HCT116 (cell line): ENCODE measurements around the gene HYAL2. TPM values are rescaled to one million over a fixed set of nuclear protein-coding genes. Genes with fewer than 3 reads are reported as not detected.

Source experiments
- ATAC-seq: fragments of 200-7000 bp; cut with Tn5 transposase; 2 replicates; pipeline ENCODE4 v1.9.1; 2020; ENCODE audit warnings: mild to moderate bottlenecking, moderate library complexity
- BruUV-seq: library from RNA; stranded (reverse); fragments of 400-500 nt; replicated peaks from 2 replicates; lab custom pipeline; 2021; lab: Mats Ljungman, UMichigan
- CTCF ChIA-PET: fragments of 300-600 bp; sonication (Branson Sonifier 250); formaldehyde crosslinking; loops from one replicate; lab custom pipeline; 2021; ENCODE audit warnings: antibody characterized with exemption; lab: Charles Lee
- POLR2A ChIA-PET: fragments of 300-600, 350-600 bp; sonication (Branson Sonifier 250); formaldehyde crosslinking; loops from one replicate; lab custom pipeline; 2021; ENCODE audit warnings: antibody characterized with exemption; lab: Charles Lee
- RAD21 ChIA-PET, 2 experiments: fragments of 300-600 bp; sonication (Branson Sonifier 250); formaldehyde crosslinking; loops; one replicate each; lab custom pipeline; 2023; ENCODE audit warnings: low total read pairs in 2 of 2; ENCODE audit not compliant: uncharacterized antibody in 2 of 2, unreplicated experiment in 2 of 2, low non-redundant PET in 1 of 2; lab: Charles Lee
- DNase-seq: peaks from one replicate; pipeline ENCODE4 v3.0.0-alpha.2; 2010; ENCODE audit warnings: low read depth, low spot score
- H2AFZ ChIP-seq: fragments of 200-600 bp; shearing (Covaris generic), sonication (generic); 2 replicates; pipeline ENCODE4 v1.6.1; 2017; ENCODE audit warnings: low read depth, mixed run types, mixed read lengths, antibody characterized with exemption, low read length; ENCODE audit not compliant: poor library complexity, severe bottlenecking
- H3K27ac ChIP-seq: 2 replicates; pipeline ENCODE4 v1.5.1; 2012; ENCODE audit warnings: low read depth, low read length
- H3K27me3 ChIP-seq: fragments of 200-600 bp; sonication (generic); 2 replicates; pipeline ENCODE4 v1.6.1; 2016; ENCODE audit warnings: mixed run types, low read length, mixed read lengths; ENCODE audit not compliant: insufficient read depth
- H3K36me3 ChIP-seq, 2 experiments: fragments of 200-500 bp in 1 of 2; fragments of 200-600 bp in 1 of 2; sonication (Bioruptor generic) in 1 of 2; sonication (generic) in 1 of 2; 2 replicates each; pipeline versions ENCODE4 v1.5.1 to v1.6.1; 2014 to 2016; ENCODE audit warnings: low read length in 2 of 2, inconsistent platforms in 1 of 2, mixed read lengths in 1 of 2, mixed run types in 1 of 2; ENCODE audit not compliant: insufficient read depth in 2 of 2, control insufficient read depth in 1 of 2
- H3K4me1 ChIP-seq, 2 experiments: fragments of 200-600 bp in 1 of 2; sonication (generic) in 1 of 2; 2 replicates each; pipeline versions ENCODE4 v1.5.1 to v1.6.1; 2012 to 2017; ENCODE audit warnings: low read length in 2 of 2, inconsistent platforms in 1 of 2, mild to moderate bottlenecking in 1 of 2, mixed read lengths in 1 of 2, mixed run types in 1 of 2, moderate library complexity in 1 of 2; ENCODE audit not compliant: insufficient read depth in 2 of 2, control insufficient read depth in 1 of 2
- H3K4me2 ChIP-seq: fragments of 200-600 bp; sonication (generic); 2 replicates; pipeline ENCODE4 v1.6.1; 2017; ENCODE audit warnings: mixed run types, low read length, mixed read lengths
- H3K4me3 ChIP-seq, 2 experiments: fragments of 200-600 bp in 1 of 2; sonication (generic) in 1 of 2; replicated peaks in 1 of 2; 2 replicates each; pipeline ENCODE4 v1.5.1; 2011 to 2016; ENCODE audit warnings: low read length in 2 of 2, control low read depth in 1 of 2, low read depth in 1 of 2, mild to moderate bottlenecking in 1 of 2, mixed read lengths in 1 of 2, mixed run types in 1 of 2
- H3K79me2 ChIP-seq: fragments of 200-600 bp; sonication (generic); 2 replicates; pipeline ENCODE4 v1.6.1; 2017; ENCODE audit warnings: mild to moderate bottlenecking, mixed run types, low read length, moderate library complexity, mixed read lengths; ENCODE audit not compliant: insufficient read depth
- H3K9ac ChIP-seq: fragments of 200-600 bp; sonication (generic); 2 replicates; pipeline ENCODE4 v1.6.1; 2016; ENCODE audit warnings: low read length, mixed read lengths
- H3K9me2 ChIP-seq: fragments of 200-600 bp; sonication (generic), shearing (Covaris generic); 2 replicates; pipeline ENCODE4 v1.6.1; 2017; ENCODE audit warnings: mixed run types, mild to moderate bottlenecking, moderate library complexity; ENCODE audit not compliant: insufficient read depth
- H3K9me3 ChIP-seq, 2 experiments: fragments of 200-500 bp in 1 of 2; fragments of 200-600 bp in 1 of 2; sonication (Bioruptor generic) in 1 of 2; sonication (generic) in 1 of 2; 2 replicates each; pipeline ENCODE4 v1.6.1; 2014 to 2017; ENCODE audit warnings: low read length in 2 of 2, mixed read lengths in 2 of 2, inconsistent platforms in 1 of 2, low read depth in 1 of 2, mild to moderate bottlenecking in 1 of 2, mixed run types in 1 of 2, moderate library complexity in 1 of 2; ENCODE audit not compliant: control insufficient read depth in 1 of 2, insufficient read depth in 1 of 2
- H4K20me1 ChIP-seq: fragments of 200-600 bp; sonication (generic), shearing (Covaris generic); 2 replicates; pipeline ENCODE4 v1.6.1; 2017; ENCODE audit warnings: mixed run types, mild to moderate bottlenecking, moderate library complexity; ENCODE audit not compliant: insufficient read depth
- CBX3 ChIP-seq: IDR thresholded peaks from 2 replicates; pipeline ENCODE4 v1.6.1; 2012; ENCODE audit warnings: low read depth
- EZH2 ChIP-seq: fragments of 200-600 bp; sonication (generic); IDR thresholded peaks from 2 replicates; pipeline ENCODE4 v1.6.1; 2017; ENCODE audit warnings: antibody characterized with exemption, mixed run types
- EZH2phosphoT487 ChIP-seq: fragments of 200-600 bp; IDR thresholded peaks from 2 replicates; pipeline ENCODE4 v1.6.1; 2018; ENCODE audit warnings: antibody characterized with exemption, borderline replicate concordance
- POLR2AphosphoS5 ChIP-seq: IDR thresholded peaks from 2 replicates; pipeline ENCODE4 v1.6.1; 2011; ENCODE audit warnings: mild to moderate bottlenecking, low read depth, low read length, moderate library complexity
- TCF7L2 ChIP-seq: IDR thresholded peaks from 2 replicates; pipeline ENCODE4 v1.7.0; 2011; ENCODE audit warnings: borderline replicate concordance, inconsistent platforms; ENCODE audit not compliant: insufficient read depth, insufficient read length; ENCODE audit errors: extremely low read depth
- ZBTB33 ChIP-seq: IDR thresholded peaks from 2 replicates; pipeline ENCODE4 v1.6.1; 2011; ENCODE audit warnings: mild to moderate bottlenecking, low read length, moderate library complexity; ENCODE audit not compliant: insufficient replicate concordance; ENCODE audit errors: extremely low read depth
- ZFX ChIP-seq: fragments of 450-650 bp; IDR thresholded peaks from 2 replicates; pipeline ENCODE4 v1.6.1; 2017
- ZNF274 ChIP-seq: fragments of 200-500 bp; sonication (Bioruptor generic); IDR thresholded peaks from 2 replicates; pipeline ENCODE4 v1.6.1; 2014; ENCODE audit warnings: mild to moderate bottlenecking, low read depth, low read length, inconsistent platforms
- intact Hi-C: fragments of 100-400 bp; cut with micrococcal nuclease; formaldehyde crosslinking; loops from 2 replicates; pipeline ENCODE4 v1.10.0; 2022
- total RNA-seq: library from RNA; stranded (reverse); gene quantifications from one replicate; pipeline ENCODE4 v1.2.1, GENCODE V29; 2021; ENCODE audit not compliant: unreplicated experiment

The HYAL2 gene
- total RNA-seq, 1 experiment from 2014 or later = 42.2 TPM

DNA sequence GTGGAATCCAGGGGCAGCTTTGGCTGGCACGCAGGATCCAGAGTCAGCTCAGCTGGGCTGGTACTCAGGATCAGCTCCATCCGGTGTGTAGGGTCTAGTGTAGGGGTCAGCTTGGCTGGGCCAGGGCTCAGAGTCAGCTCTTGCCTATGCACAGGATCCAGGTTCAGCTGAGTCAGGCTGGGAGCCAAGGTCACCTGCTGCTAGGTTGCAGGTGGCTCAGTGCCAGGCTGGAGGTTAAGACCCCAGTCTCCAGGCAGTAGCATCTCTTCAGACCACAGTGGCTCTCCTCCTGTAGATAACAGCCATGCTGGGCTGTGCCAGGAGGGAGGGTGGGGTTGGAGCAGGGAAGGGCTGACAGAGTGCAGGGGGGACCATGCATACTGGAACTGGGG lies 25.2 kb downstream of the HYAL2 start:
- Histone ChIP-seq H3K27ac (no peak overlapping the region; the same call in 1 of the 2 replicates), H3K4me1 (peaks cover 14 to 40% of the 10 kb centered on the region in 2 experiments)
- ChIA-PET CTCF (no interaction called here), RAD21 (no interaction called here)
- DNase-seq (no peak), ATAC-seq (no peak)
- no peak for TF ChIP-seq EZH2phosphoT487
- no peak for TF ChIP-seq ZBTB33
- no peak for TF ChIP-seq CBX3
- no peak for TF ChIP-seq ZNF274
- no peak for TF ChIP-seq TCF7L2
- TF ChIP-seq ZFX = no peak
- TF ChIP-seq EZH2 = no peak
- no peak for TF ChIP-seq POLR2AphosphoS5
- TF ChIP-seq, all 23 proteins: peak for 0
- H3K27me3 ChIP-seq = no peaks in the 10 kb centered on the region
- H3K9me3 ChIP-seq = no peaks in the 10 kb centered on the region
- peaks cover 3% of the 10 kb centered on the region; the same call in 1 of the 2 replicates for H3K79me2 ChIP-seq
- H3K4me2 ChIP-seq = peak overlapping the region; percentile 97; the same call in 1 of the 2 replicates
- no TSS peak for BruUV-seq
- no peaks in the 10 kb centered on the region for H3K9me2 ChIP-seq
- H3K36me3 ChIP-seq = no peaks in the 10 kb centered on the region
- POLR2A ChIA-PET = interaction anchor here (1.2 kb wide), 1 partner anchor 62 kb away, joined by 3 read pairs; the partner anchor contains the start of gene GNAI2
- H2AFZ ChIP-seq = no peak overlapping the region
- no peaks in the 10 kb centered on the region for H4K20me1 ChIP-seq
- intact Hi-C loops = no loop called here
- H3K4me3 ChIP-seq = no peak overlapping the region
- no peak overlapping the region for H3K9ac ChIP-seq
